Skeletal muscle satellite cell (primary cell): ENCODE results near the gene PPP1R7.

Experiments used
- H3K27me3 ChIP-seq: 2 replicates; pipeline ENCODE4 v1.7.0; 2013; ENCODE audit warnings: low read length; ENCODE audit not compliant: control insufficient read depth, insufficient read depth
- H3K36me3 ChIP-seq: 2 replicates; pipeline ENCODE4 v1.7.0; 2013; ENCODE audit warnings: mild to moderate bottlenecking, control low read depth, low read length; ENCODE audit not compliant: insufficient read depth
- H3K4me1 ChIP-seq: 2 replicates; pipeline ENCODE4 v1.7.0; 2013; ENCODE audit warnings: low read length; ENCODE audit not compliant: control insufficient read depth, insufficient read depth
- H3K4me2 ChIP-seq: 2 replicates; pipeline ENCODE4 v1.7.0; 2013; ENCODE audit warnings: mild to moderate bottlenecking, low read length
- H3K4me3 ChIP-seq: 2 replicates; pipeline ENCODE4 v1.7.0; 2013; ENCODE audit warnings: low read length
- H3K9ac ChIP-seq: 2 replicates; pipeline ENCODE4 v1.7.0; 2013; ENCODE audit warnings: mild to moderate bottlenecking, low read depth, low read length, moderate library complexity
- H3K9me3 ChIP-seq: replicated peaks from 2 replicates; pipeline ENCODE4 v1.7.0; 2013; ENCODE audit warnings: mild to moderate bottlenecking, control low read depth, low read length

PPP1R7 gene

DNA sequence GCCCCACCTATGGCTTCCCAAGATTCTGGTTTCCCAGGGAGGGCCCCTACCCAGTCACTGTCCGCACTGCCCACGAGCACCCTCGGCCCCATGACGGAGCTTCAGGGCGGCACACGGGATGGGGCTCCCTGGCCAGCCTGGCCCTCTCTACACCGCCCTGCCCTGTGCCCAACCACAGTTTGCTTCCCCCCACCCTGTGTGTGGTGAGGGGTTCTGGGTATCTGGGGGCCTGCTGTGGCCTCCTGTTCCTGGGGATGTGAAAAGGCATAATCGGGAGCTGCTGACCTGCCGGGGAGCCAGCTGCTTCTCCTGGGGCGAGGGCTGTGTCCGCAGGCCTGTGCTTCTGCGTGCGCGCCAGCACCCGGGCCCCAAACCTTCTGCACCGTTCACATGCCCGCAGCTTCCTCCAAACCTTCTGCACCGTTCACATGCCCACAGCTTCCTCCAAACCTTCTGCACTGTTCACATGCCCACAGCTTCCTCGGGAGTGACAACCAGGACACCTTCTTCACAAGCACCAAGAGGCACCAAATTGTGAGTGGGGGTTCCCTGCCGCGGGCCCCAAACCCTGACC lies 50.6 kb downstream of the PPP1R7 start:
- H3K4me2 ChIP-seq: no peak overlapping the region
- H3K27me3 ChIP-seq: peaks cover 25% of the 10 kb centered on the region
- no peak overlapping the region for H3K9ac ChIP-seq
- no peak overlapping the region for H3K4me3 ChIP-seq
- H3K36me3 ChIP-seq: no peaks in the 10 kb centered on the region
- H3K4me1 ChIP-seq: no peaks in the 10 kb centered on the region
- no peaks in the 10 kb centered on the region for H3K9me3 ChIP-seq

DNA sequence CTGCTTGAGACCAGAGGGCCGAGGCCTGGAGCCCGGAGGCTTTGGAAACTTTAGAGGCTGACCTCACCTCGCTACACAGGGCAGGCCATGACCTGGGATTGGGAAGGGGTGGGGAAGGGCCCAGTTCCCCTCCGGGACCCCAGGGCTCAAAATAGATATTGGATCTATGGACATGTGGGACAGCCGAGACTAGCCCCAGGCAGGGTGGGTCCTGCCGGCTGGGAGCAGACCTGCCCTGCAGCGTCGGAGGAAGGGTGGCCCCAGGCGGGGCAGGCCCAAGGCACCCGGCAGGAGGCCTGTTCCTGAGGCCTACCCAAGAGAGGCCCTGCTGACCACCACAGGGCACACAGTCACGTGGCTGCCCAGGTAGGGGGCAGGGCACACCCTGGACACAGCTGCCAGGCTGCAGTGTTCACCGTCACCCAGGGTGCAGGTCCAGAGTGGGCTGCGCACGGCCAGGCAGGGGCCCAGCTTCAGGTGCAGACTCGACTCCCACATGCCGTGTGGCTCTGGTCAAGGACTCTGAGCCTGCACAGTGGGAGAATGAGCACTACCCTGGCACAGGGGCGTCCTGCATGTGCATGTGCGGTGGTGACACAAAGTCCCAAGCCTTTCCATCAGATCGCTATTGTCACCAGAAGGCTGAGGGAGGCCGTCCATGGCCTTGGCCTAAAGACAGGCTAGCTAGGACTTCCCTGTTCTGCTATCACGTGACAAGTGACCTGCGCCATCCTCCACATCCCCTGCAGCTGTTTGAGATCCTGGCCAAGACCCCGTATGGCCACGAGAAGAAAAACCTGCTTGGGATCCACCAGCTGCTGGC lies 51.4 kb downstream of the PPP1R7 start:
- Histone ChIP-seq H3K9me3 (no peaks in the 10 kb centered on the region), H3K36me3 (no peaks in the 10 kb centered on the region), H3K27me3 (peaks cover 17% of the 10 kb centered on the region), H3K4me1 (no peaks in the 10 kb centered on the region), H3K9ac (no peak overlapping the region), H3K4me3 (no peak overlapping the region), H3K4me2 (no peak overlapping the region)

DNA sequence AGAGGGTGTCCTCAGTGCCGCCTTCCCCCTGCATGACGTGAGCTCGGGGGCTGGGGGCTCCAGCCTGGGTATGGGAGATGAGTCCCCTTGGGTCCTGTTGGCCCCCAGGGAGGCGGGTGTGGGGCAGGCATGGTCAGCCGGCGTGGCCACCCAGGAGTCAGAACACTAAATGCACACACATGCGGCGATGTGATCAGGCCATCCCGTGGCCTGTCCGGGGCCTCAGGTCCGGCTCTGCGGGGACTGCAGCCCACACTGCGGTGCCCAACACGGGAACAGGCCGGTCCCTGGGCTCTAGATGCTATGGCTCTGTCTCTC lies 52.0 kb downstream of the PPP1R7 start:
- Histone ChIP-seq H3K9me3 (no peaks in the 10 kb centered on the region), H3K4me3 (no peak overlapping the region), H3K4me1 (no peaks in the 10 kb centered on the region), H3K9ac (no peak overlapping the region), H3K36me3 (no peaks in the 10 kb centered on the region), H3K27me3 (peaks cover 15% of the 10 kb centered on the region), H3K4me2 (no peak overlapping the region)

DNA sequence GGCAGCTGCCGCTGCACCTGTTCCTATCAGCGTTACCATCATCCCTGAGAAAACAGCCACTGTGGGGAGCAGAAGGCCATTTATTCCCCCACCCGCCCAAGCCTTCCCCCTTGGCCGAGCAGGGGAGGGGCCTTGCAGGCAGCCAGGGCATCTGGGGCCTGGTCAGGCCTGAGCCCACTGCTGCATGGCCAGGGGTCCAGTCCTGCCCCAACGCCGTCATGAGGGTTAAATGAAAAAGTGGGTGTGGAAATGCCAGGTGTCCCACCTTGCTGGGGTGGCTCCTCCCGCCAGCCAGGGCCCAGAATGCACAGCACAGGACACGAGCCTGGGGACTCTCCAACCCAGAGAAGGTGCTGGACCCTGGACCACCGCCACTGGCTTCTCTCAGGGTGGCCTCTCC lies 52.4 kb downstream of the PPP1R7 start:
- Histone ChIP-seq H3K4me2 (no peak overlapping the region), H3K9me3 (no peaks in the 10 kb centered on the region), H3K4me1 (no peaks in the 10 kb centered on the region), H3K9ac (no peak overlapping the region), H3K4me3 (no peak overlapping the region), H3K36me3 (no peaks in the 10 kb centered on the region), H3K27me3 (peaks cover 15% of the 10 kb centered on the region)

DNA sequence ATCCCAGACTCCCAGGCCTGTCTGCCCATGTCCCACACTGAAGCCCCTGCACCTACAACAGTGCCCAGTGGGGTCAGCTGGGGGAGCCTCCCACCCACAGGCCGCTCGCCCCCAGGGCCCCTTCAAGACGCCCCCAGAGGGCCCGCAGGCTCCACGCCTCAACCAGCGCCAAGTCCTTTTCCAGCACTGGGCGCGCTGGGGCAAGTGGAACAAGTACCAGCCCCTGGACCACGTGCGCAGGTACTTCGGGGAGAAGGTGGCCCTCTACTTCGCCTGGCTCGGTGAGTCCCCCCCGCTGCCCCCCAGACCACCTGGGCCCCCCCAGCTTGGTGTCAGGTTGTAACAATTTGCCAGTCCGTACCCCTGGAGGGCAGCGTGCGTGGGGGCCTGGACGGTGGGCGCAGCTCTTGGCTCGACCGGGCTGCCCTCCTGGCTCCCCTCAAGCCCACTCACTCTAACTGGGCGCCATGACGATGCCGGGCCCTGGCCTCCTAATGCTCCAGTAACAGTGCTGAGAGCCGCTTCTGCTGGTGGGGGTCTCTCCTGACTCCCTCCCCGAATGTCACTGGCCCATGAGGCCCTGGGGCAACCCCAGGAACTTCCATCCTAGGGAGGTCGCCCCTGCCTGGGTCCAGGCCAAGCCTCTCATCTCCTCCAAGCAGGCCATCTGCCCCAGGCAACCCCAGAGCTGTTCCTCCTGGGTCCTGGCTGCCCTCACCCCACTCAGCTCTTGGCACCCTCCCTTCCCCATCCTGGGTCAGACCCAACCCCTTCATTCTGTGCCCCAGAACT lies 53.1 kb downstream of the PPP1R7 start:
- H3K4me3 ChIP-seq: no peak overlapping the region
- no peaks in the 10 kb centered on the region for H3K4me1 ChIP-seq
- H3K9ac ChIP-seq: no peak overlapping the region
- no peak overlapping the region for H3K4me2 ChIP-seq
- H3K27me3 ChIP-seq: peaks cover 12% of the 10 kb centered on the region
- no peaks in the 10 kb centered on the region for H3K36me3 ChIP-seq
- H3K9me3 ChIP-seq: no peaks in the 10 kb centered on the region

DNA sequence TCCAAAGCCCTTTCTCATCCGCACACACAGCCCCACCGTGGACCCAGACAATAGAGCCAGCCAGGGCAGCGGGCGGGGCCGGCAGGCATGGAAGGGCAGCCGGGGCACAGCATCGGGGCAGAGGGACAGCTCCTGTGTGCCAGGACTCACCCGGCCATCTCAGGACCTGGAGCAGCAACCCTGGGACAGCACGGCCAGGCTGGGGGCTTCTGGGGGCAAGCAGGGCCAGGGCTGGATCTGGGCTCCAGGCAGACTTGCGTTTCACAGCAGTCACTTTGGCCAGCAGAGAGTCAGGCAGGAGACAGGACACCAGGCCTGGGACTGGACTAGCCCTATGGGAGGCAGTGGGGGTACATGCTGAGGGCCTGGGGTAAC lies 53.7 kb downstream of the PPP1R7 start:
- no peaks in the 10 kb centered on the region for H3K4me1 ChIP-seq
- H3K36me3 ChIP-seq: no peaks in the 10 kb centered on the region
- H3K4me2 ChIP-seq: no peak overlapping the region
- peaks cover 6% of the 10 kb centered on the region for H3K27me3 ChIP-seq
- H3K9ac ChIP-seq: no peak overlapping the region
- H3K4me3 ChIP-seq: no peak overlapping the region
- no peaks in the 10 kb centered on the region for H3K9me3 ChIP-seq

DNA sequence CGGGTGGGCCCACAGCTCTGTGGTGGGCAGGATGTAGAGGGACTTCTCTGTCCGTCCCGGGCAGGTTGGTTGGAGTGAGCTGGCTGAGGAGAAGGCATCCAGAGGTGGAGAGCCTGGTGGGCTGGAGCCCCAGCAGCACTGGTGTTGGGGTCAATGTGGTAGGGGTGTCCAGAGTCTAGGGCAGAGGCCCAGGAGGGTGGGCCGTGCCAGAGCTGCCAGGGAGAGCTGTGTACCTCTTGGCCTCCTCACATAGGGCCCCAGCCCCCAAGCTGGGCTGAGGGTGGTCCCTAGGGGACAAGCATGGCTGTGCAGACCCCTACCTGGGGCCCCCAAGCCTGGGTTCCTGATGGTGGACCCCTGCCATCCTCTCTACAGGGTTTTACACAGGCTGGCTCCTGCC lies 54.2 kb downstream of the PPP1R7 start:
- Histone ChIP-seq H3K4me3 (no peak overlapping the region), H3K4me2 (no peak overlapping the region), H3K36me3 (no peaks in the 10 kb centered on the region), H3K9ac (no peak overlapping the region), H3K4me1 (no peaks in the 10 kb centered on the region), H3K9me3 (no peaks in the 10 kb centered on the region), H3K27me3 (peaks cover 4% of the 10 kb centered on the region)

DNA sequence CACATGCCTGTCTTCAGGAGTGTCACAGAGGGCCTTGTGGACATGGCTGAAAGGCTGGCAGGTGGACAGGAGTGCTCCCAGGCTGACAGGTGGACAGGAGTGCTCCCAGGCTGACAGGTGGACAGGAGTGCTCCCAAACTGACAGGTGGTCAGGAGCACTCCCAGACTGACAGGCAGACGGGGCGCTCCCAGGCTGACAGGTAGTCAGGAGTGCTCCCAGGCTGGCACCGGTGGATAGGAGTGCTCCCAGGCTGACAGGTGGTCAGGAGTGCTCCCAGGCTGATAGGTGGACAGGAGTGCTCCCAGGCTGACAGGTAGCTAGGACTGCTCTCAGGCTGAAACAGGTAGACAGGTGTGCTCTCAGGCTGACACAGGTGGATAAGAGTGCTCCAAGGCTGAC lies 54.8 kb downstream of the PPP1R7 start:
- Histone ChIP-seq H3K4me2 (no peak overlapping the region), H3K4me3 (no peak overlapping the region), H3K4me1 (no peaks in the 10 kb centered on the region), H3K9ac (no peak overlapping the region), H3K36me3 (no peaks in the 10 kb centered on the region), H3K27me3 (peaks cover 4% of the 10 kb centered on the region), H3K9me3 (no peaks in the 10 kb centered on the region)

DNA sequence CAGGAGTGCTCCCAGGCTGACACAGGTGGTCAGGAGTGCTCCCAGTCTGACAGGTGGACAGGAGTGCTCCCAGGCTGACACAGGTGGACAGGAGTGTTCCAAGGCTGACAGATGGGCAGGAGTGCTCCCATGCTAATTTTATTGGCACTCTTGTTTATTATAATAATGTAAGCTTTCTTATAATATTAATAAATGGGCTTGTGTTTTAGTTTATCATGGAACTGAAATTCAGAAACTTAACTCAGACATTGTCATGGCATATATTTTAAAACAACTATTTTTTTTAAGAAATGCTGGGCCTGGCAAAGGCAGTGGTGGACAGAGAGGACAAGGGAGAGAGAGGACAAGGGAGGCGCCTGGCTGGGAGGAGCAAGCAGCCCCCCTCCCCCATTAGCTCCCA lies 56.9 kb downstream of the PPP1R7 start:
- H3K4me1 ChIP-seq: no peaks in the 10 kb centered on the region
- no peaks in the 10 kb centered on the region for H3K9me3 ChIP-seq
- peaks cover 13% of the 10 kb centered on the region for H3K27me3 ChIP-seq
- H3K36me3 ChIP-seq: no peaks in the 10 kb centered on the region
- H3K4me2 ChIP-seq: no peak overlapping the region
- H3K9ac ChIP-seq: no peak overlapping the region
- no peak overlapping the region for H3K4me3 ChIP-seq

DNA sequence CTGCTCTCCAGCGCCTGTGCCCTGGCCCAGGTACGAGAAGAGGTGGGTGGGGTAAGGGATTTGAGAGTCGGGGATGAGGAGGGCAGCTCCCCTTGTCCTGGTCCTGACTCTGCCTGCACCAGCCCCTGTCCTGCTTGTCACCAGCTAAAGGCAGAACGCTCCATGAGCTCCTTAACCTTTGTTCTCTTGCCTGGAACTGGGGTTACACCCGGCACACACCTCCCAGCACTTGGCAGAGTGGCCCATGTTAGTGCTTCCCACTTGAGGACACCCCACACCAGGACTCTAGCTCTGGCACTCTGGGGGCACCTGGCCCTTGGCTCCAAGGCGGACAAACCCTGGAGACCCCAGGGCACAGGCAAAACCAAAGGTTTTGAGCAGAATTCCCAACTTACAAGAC lies 57.4 kb downstream of the PPP1R7 start:
- no peak overlapping the region for H3K9ac ChIP-seq
- H3K4me3 ChIP-seq: no peak overlapping the region
- peaks cover 17% of the 10 kb centered on the region for H3K27me3 ChIP-seq
- H3K4me1 ChIP-seq: no peaks in the 10 kb centered on the region
- H3K9me3 ChIP-seq: no peaks in the 10 kb centered on the region
- H3K4me2 ChIP-seq: no peak overlapping the region
- no peaks in the 10 kb centered on the region for H3K36me3 ChIP-seq

DNA sequence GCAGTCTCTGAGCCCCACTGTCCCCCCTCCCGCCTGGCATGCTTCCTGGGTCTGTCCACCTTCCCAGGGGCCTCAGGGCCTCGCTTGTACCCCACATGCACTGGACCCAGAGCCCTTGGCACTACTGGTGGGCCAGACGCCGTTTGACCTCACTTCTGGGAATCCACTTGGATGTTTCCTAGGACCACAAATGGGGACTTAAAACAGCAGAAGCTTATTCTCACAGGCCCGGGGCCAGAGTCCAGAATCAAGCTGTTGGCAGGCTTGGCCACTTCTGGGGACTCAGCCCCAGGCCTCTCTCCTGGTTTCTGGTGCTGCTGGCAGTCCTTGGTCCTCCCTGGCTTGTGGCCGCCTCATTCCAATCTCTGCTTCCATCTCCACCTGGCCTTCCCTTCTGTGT lies 57.8 kb downstream of the PPP1R7 start:
- Histone ChIP-seq H3K36me3 (no peaks in the 10 kb centered on the region), H3K4me2 (no peak overlapping the region), H3K9ac (no peak overlapping the region), H3K4me3 (no peak overlapping the region), H3K9me3 (no peaks in the 10 kb centered on the region), H3K4me1 (no peaks in the 10 kb centered on the region), H3K27me3 (peaks cover 22% of the 10 kb centered on the region)
